IPS-NIHi7 (cell line): ENCODE results near the gene S100A10.

Experiments
- DNase-seq: peaks from one replicate; pipeline ENCODE4 v3.0.0; 2012; ENCODE audit warnings: mixed read lengths; ENCODE audit errors: extremely low spot score

S100A10 gene

GRCh38 chr1:151964510-151964909 lies 29.1 kb downstream of the S100A10 start:
- no peak for DNase-seq

- no peak for DNase-seq
These were observed 30.4 kb downstream of the S100A10 start for GRCh38 chr1:151963288-151963687.

- no peak for DNase-seq
These were observed 31.8 kb downstream of the S100A10 start for GRCh38 chr1:151961833-151962232.

GRCh38 chr1:151960780-151961513 lies 32.7 kb downstream of the S100A10 start:
- no peak for DNase-seq

- DNase-seq = no peak
These were observed 34.7 kb downstream of the S100A10 start for GRCh38 chr1:151958959-151959358.

GRCh38 chr1:151956957-151957497 lies 36.6 kb downstream of the S100A10 start:
- DNase-seq = no peak

GRCh38 chr1:151953409-151954094 lies 40.1 kb downstream of the S100A10 start:
- DNase-seq = no peak

- DNase-seq = no peak
These were observed 40.8 kb downstream of the S100A10 start for GRCh38 chr1:151952811-151953210.

- DNase-seq = no peak
These were observed 44.1 kb downstream of the S100A10 start for GRCh38 chr1:151949371-151950193.

GRCh38 chr1:151948506-151948905 lies 45.2 kb downstream of the S100A10 start:
- no peak for DNase-seq

GRCh38 chr1:151947140-151947539 lies 46.5 kb downstream of the S100A10 start:
- no peak for DNase-seq

- DNase-seq = peak; percentile 78
These were observed 47.6 kb downstream of the S100A10 start for GRCh38 chr1:151945725-151946722.

GRCh38 chr1:151944857-151945575 lies 48.6 kb downstream of the S100A10 start:
- DNase-seq = no peak

- DNase-seq = no peak
These were observed 49.4 kb downstream of the S100A10 start for GRCh38 chr1:151944126-151944856.

- DNase-seq = no peak
These were observed 50.1 kb downstream of the S100A10 start for GRCh38 chr1:151943591-151943990.

- DNase-seq = no peak
These were observed 50.8 kb downstream of the S100A10 start for GRCh38 chr1:151942882-151943281.

GRCh38 chr1:151940541-151940940 lies 53.1 kb downstream of the S100A10 start:
- no peak for DNase-seq

GRCh38 chr1:151939779-151940178 lies 53.9 kb downstream of the S100A10 start:
- DNase-seq = no peak

- DNase-seq = no peak
These were observed 54.5 kb downstream of the S100A10 start for GRCh38 chr1:151939141-151939540.

GRCh38 chr1:151936653-151937052 lies 57.0 kb downstream of the S100A10 start:
- peak; percentile 49 for DNase-seq
